Measurements from ENCODE around the gene MAP3K14.
"Not testable (repeated sequence)": the region's sequence is repeated elsewhere in the genome, so short reads cannot be mapped to it uniquely, and the experiment has no call there.

Gene MAP3K14

DNA sequence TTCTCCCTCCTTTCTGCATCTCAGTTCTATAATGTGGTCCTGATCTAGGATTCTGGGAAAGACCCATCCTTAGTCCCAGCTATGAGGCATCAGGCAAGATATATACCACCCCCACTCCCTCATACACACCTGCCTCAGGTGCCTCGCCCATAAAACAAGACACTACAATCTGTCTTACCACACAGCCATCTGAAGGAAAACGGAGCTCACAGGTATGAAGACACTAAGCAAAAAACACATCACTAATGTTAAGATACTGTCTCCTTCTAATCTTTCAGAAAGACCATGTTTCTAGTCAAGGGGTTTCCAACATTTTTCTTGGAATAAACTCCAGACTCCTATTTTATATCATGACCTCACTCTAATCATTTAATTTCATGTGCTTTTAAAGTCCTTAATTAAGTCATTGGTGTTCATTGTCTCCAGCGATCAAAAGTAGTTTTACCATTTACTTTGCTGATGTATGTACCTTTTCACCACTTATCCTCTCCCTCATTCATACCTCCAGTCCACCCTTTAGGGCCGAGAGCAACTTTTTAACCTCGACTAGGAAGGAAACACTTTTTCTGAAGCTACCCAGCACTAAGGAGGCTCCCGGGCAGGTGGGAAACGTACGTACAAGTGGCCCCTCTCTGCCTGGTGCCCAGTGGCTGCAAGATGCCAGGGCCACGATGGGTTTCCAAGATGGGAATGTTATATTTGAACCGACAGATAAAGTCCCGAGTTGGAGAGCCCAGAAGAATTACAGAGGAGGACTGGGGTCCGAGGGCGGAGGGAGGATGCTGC lies 979 bp downstream of the MAP3K14 start:
- no peak for DNase-seq (ENCODE audit: low read depth)

DNA sequence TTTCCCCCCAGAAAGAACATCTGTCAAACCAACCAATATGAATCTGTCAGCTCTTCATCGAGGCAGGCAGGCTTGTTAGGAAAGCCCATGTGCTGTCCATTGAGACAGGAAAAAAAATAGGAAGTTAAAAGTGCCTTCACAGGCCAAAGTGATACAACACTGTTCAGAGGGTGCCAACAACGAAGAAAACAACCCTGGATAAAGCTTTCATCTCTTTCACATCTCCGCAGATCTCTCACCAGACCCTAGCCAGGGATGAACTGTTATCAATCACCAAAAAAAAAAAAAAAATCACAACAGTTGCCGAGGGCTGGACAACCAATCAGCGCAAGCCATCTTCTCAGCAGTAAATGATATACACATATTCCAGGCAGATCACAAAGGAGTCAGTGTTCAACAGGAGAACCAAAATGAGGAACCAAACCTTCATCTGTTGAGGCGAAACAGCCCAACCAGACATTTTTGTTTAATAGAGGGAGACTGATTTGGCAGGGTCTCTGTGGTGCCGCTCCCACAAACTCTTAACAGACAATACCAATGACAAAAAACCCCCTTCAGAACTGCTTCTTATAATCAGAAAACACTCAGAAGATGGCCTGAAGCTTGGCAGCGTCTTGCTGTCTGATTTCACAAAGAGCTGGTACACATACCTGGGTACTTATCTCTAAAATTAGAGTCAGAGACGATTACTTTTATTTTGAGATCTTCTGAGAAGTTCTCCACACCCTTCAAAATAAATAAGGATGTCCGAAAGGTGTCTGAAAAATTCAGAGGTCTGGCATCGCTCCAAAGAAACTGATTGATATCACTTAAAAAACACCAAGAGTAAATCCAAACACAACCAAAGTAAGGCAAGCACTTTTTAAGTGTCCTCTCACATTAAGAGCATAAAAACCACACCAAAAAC lies 1.8 kb downstream of the MAP3K14 start:
- no peak for DNase-seq (ENCODE audit: low read depth)

DNA sequence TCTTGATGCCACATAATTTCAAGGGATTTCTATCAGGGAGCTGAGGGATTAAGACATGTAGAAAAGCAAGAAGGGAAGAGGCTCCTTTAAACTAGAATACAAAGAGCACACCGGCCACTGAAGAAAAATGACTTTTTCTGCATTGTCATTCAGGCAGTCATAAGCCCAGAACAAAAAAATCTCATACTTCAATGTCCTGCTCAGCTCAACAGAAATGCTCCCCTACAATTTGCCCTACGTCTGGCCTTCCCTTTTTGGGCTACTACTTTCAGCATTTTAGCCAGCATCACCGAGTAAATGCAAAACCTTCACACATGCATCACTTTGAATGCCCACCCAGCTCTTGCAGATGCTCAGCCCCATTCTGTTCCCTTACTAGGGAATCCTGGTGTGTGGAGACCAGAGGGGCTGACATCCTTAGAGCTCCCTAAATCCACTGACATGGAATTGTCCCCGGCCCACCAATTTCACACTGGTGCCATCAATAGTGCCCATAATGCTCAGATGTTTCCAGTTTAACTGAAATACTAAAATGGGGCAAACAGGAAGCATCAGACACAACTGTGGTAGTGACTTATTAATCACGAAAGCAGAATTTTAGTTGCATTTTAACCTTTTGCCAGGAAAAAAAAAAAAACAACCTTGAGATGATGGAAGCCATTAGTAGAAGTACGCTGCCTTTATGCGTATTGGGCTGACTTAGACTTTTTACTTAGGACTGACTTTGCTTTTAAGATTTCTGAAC lies 2.7 kb downstream of the MAP3K14 start:
- no peak for DNase-seq (ENCODE audit: low read depth)

DNA sequence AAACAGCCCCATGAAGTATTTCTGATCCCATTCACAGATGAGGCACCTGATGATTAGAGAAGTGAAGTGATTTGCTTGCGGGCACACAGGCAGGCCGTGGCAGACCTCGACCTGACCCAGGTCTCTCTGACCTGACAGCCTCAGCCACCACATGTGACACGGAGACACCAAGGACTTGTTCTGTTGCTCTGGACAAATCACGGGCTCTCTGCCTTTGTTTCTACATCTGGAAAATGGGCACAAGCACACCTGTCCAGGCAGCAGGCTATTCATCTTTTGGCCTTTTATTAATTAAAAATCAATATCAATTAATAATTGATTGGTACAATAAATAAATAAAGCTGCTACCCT lies 3.4 kb downstream of the MAP3K14 start:
- no peak for DNase-seq (ENCODE audit: low read depth)

DNA sequence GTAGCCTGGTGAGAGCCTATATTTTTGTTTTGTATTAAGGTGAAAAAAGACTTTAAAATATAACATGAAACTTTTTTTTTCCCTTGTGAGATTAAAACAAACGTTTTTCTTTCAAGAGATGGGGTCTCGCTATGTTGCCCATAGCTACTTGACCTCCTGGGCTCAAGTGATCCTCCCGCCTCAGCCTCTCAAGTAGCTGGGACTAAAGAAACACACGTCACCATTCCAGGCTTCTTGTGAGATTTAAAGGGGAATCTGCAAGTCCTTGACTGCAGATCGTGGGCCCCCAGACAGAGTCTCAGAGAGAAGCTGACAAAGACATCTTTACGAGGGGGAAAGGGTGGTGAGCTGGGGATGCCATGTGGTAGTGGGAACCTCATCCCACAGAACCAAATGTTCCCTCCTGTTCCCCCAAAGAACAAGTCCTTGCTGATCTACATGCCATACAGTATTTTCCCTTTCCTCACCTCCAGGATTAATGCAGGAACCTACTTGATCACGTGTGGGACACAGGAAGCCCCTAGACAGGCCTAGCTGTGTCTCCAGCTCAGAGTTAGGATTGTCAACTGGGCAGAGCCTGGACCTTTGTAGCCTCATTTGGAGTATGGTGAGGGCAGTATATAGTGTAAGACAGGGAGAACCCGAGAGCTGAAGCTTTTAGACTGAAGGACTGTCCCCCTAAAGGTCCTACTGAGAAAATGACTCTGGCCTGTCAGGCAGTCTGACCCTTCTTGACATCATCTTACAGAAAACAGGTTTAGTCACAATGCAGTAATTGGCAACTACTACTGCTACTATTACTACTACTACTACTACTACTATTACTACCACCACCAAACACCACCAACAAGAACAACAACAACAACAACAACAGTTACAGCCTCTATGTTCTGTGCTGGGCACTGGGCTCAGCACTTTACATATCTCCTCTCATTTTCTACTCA lies 4.1 kb downstream of the MAP3K14 start:
- no peak for DNase-seq (ENCODE audit: low read depth)

DNA sequence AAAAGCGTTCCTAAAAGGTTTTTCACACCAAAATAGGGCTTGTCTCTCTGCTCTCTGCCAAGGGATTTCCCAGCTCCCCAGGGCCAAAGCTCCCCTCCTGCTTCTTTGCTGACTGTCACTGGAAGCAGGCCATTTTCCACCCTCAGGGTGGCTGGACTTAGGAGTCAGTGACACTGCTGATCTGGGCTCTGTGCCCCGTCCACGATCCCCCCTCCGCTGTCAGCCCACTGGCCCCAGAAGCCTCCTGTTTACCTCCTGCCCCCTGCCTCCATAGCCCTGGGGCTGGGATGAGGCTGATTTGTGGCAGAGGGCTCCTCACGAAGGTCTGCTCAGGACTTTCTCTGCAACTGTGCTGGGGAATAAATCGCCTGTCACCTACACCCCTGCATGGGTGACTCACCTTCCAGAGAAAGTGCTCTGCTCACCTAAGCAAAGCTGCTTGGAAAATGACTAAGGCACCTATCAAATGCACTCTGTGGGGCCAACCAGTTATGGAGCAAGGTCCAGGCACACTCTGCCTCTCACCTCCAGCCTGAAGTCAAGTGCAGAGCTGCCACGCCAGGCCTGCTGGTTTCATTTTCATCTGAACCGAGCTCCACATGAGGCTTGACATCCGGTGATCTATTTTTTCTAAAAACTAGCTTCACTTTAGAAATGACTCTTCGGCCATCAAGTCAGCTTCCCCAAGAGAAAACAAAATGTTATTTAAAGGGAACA lies 4.9 kb downstream of the MAP3K14 start:
- peak; percentile 83 for DNase-seq (ENCODE audit: low read depth)

DNA sequence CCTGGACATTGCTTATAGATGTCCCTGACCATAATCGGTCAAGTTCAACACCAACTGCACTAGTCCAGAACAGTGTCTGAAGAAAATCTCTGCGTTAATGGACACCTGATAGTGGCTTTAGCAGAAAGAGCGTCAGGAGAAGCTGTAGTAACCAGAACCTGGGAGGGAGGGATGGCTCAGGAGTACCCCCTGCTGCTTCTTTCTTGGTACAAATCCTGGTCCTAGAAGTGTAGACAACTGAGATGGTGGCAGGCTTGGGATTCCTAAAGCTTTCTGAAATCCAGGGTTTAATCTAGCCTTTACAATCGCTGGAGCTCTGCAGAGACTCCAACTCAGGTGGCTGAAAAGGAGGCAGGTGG lies 5.4 kb downstream of the MAP3K14 start:
- no peak for DNase-seq (ENCODE audit: low read depth)

DNA sequence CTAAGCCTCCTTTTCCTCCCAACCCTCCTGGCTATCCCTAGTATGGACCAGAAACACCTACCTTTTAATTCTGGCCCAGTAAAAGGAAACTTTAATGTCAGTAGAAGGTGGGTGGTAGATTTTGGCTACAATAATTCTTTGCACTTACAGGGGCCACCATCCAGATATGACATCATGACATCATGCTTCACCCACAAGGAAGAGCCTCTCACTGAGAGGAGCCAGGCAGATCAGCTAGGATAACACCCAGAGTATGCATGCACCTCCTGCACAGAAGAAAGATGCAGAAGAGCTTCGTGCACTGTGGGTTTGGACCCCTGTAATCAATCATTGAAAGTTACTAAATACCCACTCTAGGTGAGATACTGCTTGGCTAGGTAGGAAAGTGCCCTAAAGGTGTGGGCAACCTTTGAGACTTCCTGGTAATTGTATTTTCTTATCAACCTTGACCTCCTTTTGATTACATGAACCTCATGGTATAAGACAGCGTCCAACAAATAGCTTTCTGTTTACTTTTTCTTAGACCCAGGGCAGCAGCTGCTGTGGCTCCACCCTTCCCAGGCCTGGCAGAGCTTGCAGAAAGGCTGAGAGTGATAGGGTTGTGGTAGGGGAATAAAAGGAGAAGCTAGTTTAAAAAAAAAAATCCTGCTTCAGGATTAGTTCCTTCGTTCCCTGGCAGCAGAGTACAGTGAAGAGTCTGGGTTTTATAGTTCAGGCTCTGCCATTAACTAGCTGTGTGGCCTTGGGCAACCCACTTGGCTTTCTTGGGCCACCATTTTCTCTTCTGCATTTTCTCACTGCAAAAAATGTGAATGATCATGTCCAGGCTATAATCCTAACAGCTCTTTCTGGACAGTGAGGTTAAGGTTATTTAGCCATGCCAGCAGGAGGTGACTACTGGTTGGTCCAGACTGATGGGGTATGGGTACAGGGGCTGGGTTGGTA lies 6.2 kb downstream of the MAP3K14 start:
- no peak for DNase-seq (ENCODE audit: low read depth)

DNA sequence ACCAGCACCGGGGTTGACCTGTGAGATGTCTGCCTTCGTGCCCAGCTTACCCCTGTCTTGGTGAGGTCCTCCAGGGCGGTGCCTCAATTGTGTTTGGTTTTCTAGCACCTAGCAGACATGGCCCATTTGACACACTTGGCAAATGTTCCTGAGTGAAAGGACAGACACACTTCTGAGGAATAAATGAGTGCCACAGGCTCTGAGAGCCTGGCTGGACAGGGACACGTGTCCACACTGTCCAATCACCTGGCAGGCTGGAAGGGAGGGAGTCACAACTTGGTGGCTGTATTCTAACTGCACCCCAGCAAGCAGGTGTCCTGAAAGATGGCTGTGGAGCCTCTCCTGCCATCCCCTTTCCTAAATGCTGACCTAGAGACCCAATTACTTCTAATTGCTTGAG lies 7.4 kb downstream of the MAP3K14 start:
- DNase-seq (ENCODE audit: low read depth): no peak

DNA sequence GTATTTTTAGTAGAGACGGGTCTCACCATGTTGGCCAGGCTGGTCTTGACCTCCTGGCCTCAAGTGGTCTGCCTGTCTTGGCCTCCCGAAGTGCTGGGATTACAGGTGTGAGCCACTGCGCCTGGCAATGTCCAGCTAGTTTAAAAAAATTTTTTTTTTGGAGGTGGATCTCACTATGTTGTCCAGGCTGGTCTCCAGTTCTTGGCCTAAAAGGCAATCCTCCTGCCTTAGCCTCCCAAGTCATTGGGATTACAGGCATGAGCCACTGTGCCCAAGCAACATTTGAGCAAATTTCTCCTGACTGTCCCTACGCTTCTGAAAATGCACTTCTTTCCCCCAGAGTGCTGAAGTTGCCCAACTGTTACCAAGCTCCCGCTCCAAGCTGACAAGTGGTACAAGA lies 8.0 kb downstream of the MAP3K14 start:
- no peak for DNase-seq (ENCODE audit: low read depth)

DNA sequence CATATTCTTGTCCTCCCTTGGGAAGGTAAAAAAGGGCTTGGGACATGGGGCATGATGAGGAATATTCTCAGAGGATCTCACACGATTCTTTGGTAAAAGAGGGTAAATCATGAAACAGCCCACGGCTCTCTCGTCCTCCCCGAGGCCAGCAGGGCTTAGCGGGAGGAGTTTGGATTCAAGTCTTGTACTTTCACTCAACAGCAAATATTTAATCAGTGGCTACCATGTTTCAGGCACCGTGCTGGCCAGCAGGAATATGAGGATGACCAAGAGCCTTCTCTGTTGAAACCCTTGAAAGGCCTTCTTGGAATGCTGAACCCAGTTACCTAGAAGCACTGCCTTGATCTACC lies 8.8 kb downstream of the MAP3K14 start:
- DNase-seq (ENCODE audit: low read depth): no peak

DNA sequence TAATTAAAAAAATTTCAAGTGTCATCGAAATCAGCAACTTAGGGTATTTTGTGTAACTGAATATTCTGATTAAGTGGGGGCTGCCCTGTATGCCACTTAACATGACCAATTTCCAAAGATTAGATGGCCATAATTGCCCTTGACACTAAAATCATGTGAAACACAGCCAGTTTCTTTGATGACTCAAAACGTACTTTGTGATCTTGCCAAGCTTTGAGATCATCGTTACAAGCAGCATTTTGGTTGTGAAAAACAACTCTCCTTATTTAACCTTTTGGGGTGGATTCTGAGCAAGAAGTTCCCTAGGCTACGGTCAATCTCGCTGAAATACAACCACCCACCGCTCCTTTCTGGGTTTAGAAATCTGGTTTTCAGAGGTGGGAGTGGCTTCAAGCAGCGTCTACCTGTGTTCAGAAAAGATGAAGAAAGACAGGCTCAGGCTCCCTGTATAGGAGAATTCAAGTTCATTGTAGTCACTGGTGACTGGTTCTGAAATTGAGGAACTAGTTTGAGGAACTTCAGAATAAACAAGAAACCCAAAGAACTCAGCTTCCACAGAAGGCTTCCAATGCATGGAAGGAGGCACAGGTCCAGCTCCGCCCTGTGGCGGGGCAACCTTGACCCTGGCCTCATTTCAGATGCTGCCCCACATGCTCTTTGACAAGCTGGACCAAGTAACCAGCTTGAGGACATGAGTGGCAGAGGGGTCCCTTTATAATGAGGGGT lies 9.4 kb downstream of the MAP3K14 start:
- peak; percentile 60 for DNase-seq (ENCODE audit: low read depth)

DNA sequence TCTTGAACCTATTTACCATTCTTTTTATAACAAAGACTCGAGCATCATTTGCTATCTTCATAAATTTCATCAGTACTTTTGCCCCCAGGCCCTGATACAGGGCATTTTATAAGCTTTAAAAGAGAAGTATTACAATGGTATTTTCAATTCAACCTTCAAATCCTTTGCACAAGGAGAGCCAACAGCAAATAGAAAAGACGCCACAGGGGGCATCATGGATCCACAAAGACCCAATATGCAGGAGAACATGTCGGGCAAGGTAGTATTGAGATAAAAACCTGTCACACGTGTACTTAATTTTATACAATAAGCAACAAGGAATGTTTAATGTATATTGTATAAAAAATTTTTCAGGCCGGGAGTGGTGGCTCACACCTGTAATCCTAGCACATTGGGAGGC lies 10.2 kb downstream of the MAP3K14 start:
- DNase-seq (ENCODE audit: low read depth): no peak

DNA sequence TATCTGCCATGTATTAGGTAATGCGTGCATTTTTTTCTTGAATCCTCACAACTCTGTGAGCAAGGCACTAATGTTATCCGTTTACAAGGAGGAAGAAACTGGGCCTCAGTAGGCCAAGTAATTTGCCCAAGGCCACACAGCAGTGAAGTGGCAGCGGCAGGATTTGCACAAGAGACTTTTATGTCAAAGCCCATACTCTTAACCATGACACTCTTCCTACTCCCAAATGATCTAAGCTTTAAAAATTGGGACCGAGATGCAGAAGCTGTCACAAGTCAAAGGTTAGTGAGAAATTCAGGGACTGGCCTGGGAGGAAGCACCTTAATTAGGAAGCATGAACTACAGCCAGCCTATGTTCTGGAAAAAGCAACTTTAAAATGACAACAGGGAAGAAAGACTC lies 10.7 kb downstream of the MAP3K14 start:
- DNase-seq (ENCODE audit: low read depth): no peak

DNA sequence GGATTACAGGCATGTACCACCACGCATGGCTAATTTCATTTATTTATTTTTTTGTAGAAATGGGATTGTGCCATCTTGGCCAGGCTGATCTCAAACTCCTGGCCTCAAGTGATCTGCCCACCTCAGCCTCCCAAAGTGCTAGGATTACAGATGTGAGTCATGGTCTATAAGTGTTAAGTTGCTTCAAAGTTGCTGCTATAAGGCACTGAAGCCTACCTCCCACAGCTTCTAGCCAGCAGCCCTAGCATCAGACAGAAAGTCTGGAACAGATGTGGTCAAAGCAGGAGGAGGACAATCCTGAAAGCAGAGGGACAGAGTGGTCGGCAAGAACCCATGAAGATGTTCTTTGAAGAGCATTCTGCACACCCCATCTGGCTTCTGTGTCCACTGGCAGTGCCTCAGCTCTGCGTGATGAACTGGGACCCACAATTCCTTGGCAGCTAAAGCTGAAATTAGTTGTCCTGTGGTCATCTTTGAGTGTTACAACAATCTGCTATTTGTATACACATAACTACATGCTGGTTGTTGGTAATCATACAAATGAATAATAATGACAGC lies 11.2 kb downstream of the MAP3K14 start:
- DNase-seq (ENCODE audit: low read depth): no peak

DNA sequence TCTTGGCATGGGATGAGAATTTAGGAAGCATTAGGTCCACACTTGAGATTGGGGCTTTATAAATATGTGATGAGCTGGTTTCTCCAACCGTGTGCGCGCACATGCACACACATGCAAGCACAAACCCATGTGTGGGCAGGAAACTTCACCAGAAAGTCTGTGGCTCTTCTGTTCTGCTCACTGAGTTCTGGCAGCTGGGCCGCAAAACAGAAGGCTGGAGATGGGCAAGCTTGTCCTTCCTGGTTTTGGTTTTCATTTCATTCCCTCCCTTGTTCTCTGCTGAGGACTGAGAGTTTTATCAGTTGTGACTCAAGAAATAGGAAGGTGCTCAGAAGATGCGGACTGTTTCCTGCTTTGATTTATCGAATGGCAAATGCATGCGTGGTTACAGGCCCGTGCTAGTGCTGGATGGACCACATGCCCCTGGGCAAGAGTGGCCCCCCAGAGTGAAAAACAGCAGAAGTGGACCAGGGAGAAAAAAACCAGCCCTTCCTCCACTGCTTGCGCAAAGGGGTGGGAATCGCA lies 14.1 kb downstream of the MAP3K14 start:
- DNase-seq (ENCODE audit: low read depth): no peak

DNA sequence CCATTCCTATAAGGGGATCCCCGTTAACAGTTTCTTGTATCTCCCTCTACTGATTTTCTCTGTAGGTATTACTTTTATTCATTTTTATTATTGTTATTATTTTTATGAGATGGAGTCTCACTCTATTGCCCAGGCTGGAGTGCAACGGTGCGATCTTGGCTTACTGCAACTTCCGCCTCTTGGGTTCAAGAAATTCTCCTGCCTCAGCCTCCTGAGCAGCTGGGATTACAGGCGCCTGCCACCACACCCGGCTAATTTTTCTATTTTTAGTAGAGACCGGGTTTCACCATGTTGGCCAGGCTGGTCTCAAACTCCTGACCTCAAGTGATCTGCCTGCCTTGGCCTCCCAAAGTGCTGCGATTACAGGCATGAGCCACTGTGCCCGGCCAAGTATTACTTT lies 14.6 kb downstream of the MAP3K14 start:
- not testable (repeated sequence) for DNase-seq (ENCODE audit: low read depth)

DNA sequence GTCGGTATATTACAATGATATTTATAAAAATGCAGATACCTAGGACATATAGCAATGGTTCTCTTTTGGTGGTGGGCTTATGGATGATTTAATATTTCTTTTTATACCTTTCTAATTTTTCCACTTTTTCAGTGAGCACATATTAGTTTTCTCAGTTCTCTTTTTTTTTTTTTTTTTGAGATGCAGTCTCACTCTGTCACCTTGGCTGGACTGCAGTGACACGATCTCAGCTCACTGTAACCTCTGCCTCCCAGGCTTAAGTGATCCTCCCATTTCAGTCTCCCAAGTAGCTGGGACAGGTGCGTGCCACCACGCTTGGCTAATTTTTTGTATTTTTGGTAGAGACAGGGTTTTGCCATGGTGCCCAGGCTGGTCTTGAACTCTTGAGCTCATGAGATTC lies 15.1 kb downstream of the MAP3K14 start:
- DNase-seq (ENCODE audit: low read depth): no peak
